Measurements from ENCODE around the gene LDLRAD4. TPM values are rescaled to one million over a fixed set of nuclear protein-coding genes. Genes with fewer than 3 reads are reported as not detected.

LDLRAD4 gene
- total RNA-seq, 6 donors from 2014 or later: 19.5 to 26.6 (median 24.4) TPM

GRCh38 chr18:13492314-13492713 lies 273.8 kb downstream of the LDLRAD4 start:
- H3K4me3 ChIP-seq: no peak overlapping the region
- H3K4me1 ChIP-seq: no peaks in the 10 kb centered on the region
- no peak overlapping the region for H3K27ac ChIP-seq
- no peaks in the 10 kb centered on the region for H3K36me3 ChIP-seq
- WGBS, 2 donors: 96% methylated on average over 8 to 9 of the region's 9 CpGs
- no peaks in the 10 kb centered on the region for H3K27me3 ChIP-seq
- H3K9me3 ChIP-seq: no peaks in the 10 kb centered on the region
- DNase-seq: no peak
- TF ChIP-seq EP300 (IDR thresholded peaks at IDR 0.05): no peak
- TF ChIP-seq, protein P1, sequence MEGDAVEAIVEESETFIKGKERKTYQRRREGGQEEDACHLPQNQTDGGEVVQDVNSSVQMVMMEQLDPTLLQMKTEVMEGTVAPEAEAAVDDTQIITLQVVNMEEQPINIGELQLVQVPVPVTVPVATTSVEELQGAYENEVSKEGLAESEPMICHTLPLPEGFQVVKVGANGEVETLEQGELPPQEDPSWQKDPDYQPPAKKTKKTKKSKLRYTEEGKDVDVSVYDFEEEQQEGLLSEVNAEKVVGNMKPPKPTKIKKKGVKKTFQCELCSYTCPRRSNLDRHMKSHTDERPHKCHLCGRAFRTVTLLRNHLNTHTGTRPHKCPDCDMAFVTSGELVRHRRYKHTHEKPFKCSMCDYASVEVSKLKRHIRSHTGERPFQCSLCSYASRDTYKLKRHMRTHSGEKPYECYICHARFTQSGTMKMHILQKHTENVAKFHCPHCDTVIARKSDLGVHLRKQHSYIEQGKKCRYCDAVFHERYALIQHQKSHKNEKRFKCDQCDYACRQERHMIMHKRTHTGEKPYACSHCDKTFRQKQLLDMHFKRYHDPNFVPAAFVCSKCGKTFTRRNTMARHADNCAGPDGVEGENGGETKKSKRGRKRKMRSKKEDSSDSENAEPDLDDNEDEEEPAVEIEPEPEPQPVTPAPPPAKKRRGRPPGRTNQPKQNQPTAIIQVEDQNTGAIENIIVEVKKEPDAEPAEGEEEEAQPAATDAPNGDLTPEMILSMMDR (IDR thresholded peaks at IDR 0.05): no peak
- no peak for TF ChIP-seq POLR2AphosphoS5 (IDR thresholded peaks at IDR 0.05)
- TF ChIP-seq POLR2A (IDR thresholded peaks at IDR 0.05): no peak
- no peak for ATAC-seq (ENCODE audit: low FRiP score in 2 of 2)

DNA sequence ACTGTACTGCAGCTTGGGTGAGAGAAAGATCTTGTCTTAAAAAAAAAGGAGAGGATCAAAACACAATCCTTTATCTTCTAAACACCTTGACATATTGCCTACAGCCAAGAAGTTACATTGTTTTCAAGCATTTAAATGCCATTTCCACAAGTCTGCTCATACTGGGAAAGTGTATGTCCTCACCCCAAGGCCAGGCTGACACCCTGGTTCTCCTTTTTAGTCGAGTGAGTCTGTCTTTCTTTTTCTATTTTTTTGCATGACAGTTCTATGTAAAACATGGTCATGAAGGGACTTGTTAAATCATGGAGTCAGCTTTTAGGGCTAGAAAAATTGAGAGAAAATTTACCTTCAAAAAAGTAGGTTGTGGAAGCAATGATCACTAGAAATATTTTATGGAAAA lies 274.5 kb downstream of the LDLRAD4 start:
- H3K4me1 ChIP-seq: no peaks in the 10 kb centered on the region
- 51 to 53% methylated on average over 1 of the region's 1 CpG for WGBS, 2 donors

GRCh38 chr18:13493725-13494124 lies 275.2 kb downstream of the LDLRAD4 start:
- no peak for ATAC-seq (ENCODE audit: low FRiP score in 2 of 2)
- Histone ChIP-seq H3K4me1 (no peaks in the 10 kb centered on the region), H3K36me3 (no peaks in the 10 kb centered on the region), H3K4me3 (no peak overlapping the region), H3K9me3 (peaks cover 0 to 4% (median 0%) of the 10 kb centered on the region in 4 donors), H3K27ac (no peak overlapping the region), H3K27me3 (no peaks in the 10 kb centered on the region)
- 91 to 93% methylated on average over 10 to 16 of the region's 16 CpGs for WGBS, 2 donors
- DNase-seq: peak in 1 of 2 donors; percentile 56
- TF ChIP-seq POLR2A (IDR thresholded peaks at IDR 0.05) (no peak), EP300 (IDR thresholded peaks at IDR 0.05) (no peak), POLR2AphosphoS5 (IDR thresholded peaks at IDR 0.05) (no peak)
- TF ChIP-seq, protein P1 (IDR thresholded peaks at IDR 0.05): no peak

More for the DNA sequence above, 274.5 kb downstream of the LDLRAD4 start:
- no peak for DNase-seq
- TF ChIP-seq EP300 (IDR thresholded peaks at IDR 0.05) (no peak), POLR2AphosphoS5 (IDR thresholded peaks at IDR 0.05) (no peak), POLR2A (IDR thresholded peaks at IDR 0.05) (no peak)
- TF ChIP-seq, protein P1 (IDR thresholded peaks at IDR 0.05): no peak
- ATAC-seq (ENCODE audit: low FRiP score in 2 of 2): no peak
- no peaks in the 10 kb centered on the region for H3K27me3 ChIP-seq
- H3K36me3 ChIP-seq: no peaks in the 10 kb centered on the region
- no peak overlapping the region for H3K4me3 ChIP-seq
- no peaks in the 10 kb centered on the region for H3K9me3 ChIP-seq
- H3K27ac ChIP-seq: no peak overlapping the region

GRCh38 chr18:13494871-13495445 lies 276.4 kb downstream of the LDLRAD4 start:
- H3K9me3 ChIP-seq: peaks cover 0 to 4% (median 0%) of the 10 kb centered on the region in 4 donors
- H3K27me3 ChIP-seq: no peaks in the 10 kb centered on the region
- 90% methylated on average over 14 of the region's 14 CpGs for WGBS, 2 donors
- DNase-seq (no peak), ATAC-seq (ENCODE audit: low FRiP score in 2 of 2) (no peak)
- TF ChIP-seq, protein P1 (IDR thresholded peaks at IDR 0.05): no peak
- TF ChIP-seq EP300 (IDR thresholded peaks at IDR 0.05) (no peak), POLR2A (IDR thresholded peaks at IDR 0.05) (no peak), POLR2AphosphoS5 (IDR thresholded peaks at IDR 0.05) (no peak)
- H3K4me1 ChIP-seq: peaks cover 0 to 6% (median under 1%) of the 10 kb centered on the region in 4 donors
- H3K4me3 ChIP-seq: no peak overlapping the region
- no peak overlapping the region for H3K27ac ChIP-seq
- H3K36me3 ChIP-seq: no peaks in the 10 kb centered on the region

DNA sequence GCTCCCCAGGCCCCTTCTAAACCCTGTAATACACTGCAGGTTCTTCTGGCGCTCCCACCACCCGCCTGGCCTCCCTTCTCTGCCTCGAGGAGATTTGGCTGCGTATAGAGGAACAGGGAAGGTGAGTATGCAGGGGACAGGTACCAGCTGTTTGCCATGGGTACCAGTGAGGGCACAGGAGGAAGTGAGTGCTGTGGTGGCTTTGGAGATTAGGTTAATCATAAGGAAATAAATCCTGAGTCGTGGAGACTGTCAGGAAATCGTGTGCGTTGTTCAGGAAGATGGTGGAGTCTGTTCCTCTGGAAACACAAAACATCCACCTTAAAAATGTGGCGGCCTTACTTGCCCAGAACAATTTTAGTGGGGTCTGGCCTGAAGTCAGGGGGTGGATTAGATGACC lies 277.4 kb downstream of the LDLRAD4 start:
- Histone ChIP-seq H3K36me3 (no peaks in the 10 kb centered on the region), H3K4me3 (no peak overlapping the region), H3K27me3 (no peaks in the 10 kb centered on the region), H3K9me3 (peaks cover 0 to 4% (median 0%) of the 10 kb centered on the region in 4 donors), H3K27ac (no peak overlapping the region), H3K4me1 (peaks cover 5 to 16% (median 9%) of the 10 kb centered on the region in 4 donors)
- no peak for DNase-seq
- 69 to 75% methylated on average over 8 of the region's 8 CpGs for WGBS, 2 donors
- ATAC-seq (ENCODE audit: low FRiP score in 2 of 2): no peak
- TF ChIP-seq POLR2A (IDR thresholded peaks at IDR 0.05) (no peak), POLR2AphosphoS5 (IDR thresholded peaks at IDR 0.05) (no peak), EP300 (IDR thresholded peaks at IDR 0.05) (no peak)
- TF ChIP-seq, protein P1 (IDR thresholded peaks at IDR 0.05): no peak

All from upper lobe of left lung (tissue), 6 donors.